Activated T-helper 2 cell treated with anti-CD3 and anti-CD28 coated beads, Interferon-gamma antibody, Interleukin-2, Interleukin-4, amounts not matched to agents 10 μg/mL and 5 μg/mL and 100 μg/mL, durations not matched to agents 14 hours and 24 hours and 36 hours (primary cell): ENCODE data around the gene SNX5. TPM values are rescaled to one million over a fixed set of nuclear protein-coding genes. Genes with fewer than 3 reads are reported as not detected.
"Not testable (repeated sequence)": the region's sequence is repeated elsewhere in the genome, so short reads cannot be mapped to it uniquely, and the experiment has no call there.

Experiments
- DNase-seq: peaks from one replicate; pipeline ENCODE4 v3.0.0; 2021; ENCODE audit warnings: low spot score
- H3K27ac Mint-ChIP-seq: one replicate; pipeline ENCODE4 v1.8.0; 2021; ENCODE audit warnings: mixed read lengths
- H3K27me3 Mint-ChIP-seq: one replicate; pipeline ENCODE4 v1.8.0; 2021; ENCODE audit warnings: low read depth, mixed read lengths
- H3K36me3 Mint-ChIP-seq: one replicate; pipeline ENCODE4 v1.8.0; 2021; ENCODE audit warnings: low read depth, mixed read lengths
- H3K4me1 Mint-ChIP-seq: one replicate; pipeline ENCODE4 v1.8.0; 2021; ENCODE audit warnings: low read depth, mixed read lengths
- H3K4me3 Mint-ChIP-seq: one replicate; pipeline ENCODE4 v1.8.0; 2021; ENCODE audit warnings: low read depth, mild to moderate bottlenecking, moderate library complexity, mixed read lengths
- H3K9me3 Mint-ChIP-seq: one replicate; pipeline ENCODE4 v1.8.0; 2021; ENCODE audit warnings: mixed read lengths
- intact Hi-C: fragments of 100-400 bp; cut with micrococcal nuclease; formaldehyde crosslinking; loops from one replicate; pipeline ENCODE4 v1.15.1; 2023
- total RNA-seq: library from RNA; stranded (reverse); gene quantifications from 2 replicates; pipeline ENCODE4 v1.2.3, GENCODE V29; 2022

Gene SNX5
- total RNA-seq, 1 donor from 2014 or later, result 231 TPM

DNA sequence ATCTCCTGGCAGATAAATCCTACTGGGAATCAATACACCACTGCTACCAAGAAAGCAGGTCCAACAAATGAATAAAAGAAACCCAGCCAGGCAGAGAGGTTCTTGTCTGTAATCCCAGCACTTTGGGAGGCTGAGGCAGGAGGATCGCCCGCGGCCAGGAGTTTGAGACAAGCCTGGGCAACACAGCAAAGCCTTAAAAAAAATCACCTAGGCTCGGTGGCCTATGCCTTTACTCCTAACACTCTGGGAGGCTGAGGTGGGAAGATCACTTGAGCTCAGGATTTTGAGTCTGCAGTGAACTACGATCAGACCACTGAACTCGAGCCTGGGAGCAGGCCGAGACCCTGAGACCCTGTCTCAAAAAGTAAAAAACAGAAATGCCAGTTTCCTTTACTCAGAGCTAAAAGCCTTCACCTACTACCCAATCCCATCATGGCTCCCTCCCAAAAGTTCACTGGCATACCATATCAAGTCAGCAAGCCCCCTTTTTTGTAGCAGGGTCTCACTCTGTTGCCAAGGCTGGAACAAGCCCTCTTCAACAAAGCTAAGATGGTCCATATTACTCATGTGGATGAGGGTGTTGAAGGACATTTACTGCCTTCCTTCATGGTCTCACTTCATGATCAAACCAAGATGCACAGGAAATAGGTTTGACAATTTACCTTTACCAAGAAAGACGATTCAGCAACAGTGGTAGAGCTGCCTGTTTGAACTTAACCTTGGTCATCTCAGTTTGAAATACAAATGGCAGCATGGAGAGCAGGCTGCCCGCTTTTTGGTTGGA is 5.3 kb downstream of the SNX5 start:
- intact Hi-C loops, result loop anchor here (10.0 kb wide), 2 partner anchors 429 to 1389 kb away; partner anchors contain the start of genes BFSP1 and KIF16B
- H3K27ac Mint-ChIP-seq, result peak overlapping the region; percentile 91
- no peak for DNase-seq
- no peaks in the 10 kb centered on the region for H3K27me3 Mint-ChIP-seq
- peaks cover 90% of the 10 kb centered on the region for H3K36me3 Mint-ChIP-seq
- H3K9me3 Mint-ChIP-seq, result no peaks in the 10 kb centered on the region
- H3K4me1 Mint-ChIP-seq, result peaks cover 59% of the 10 kb centered on the region
- H3K4me3 Mint-ChIP-seq, result peak overlapping the region; percentile 96

DNA sequence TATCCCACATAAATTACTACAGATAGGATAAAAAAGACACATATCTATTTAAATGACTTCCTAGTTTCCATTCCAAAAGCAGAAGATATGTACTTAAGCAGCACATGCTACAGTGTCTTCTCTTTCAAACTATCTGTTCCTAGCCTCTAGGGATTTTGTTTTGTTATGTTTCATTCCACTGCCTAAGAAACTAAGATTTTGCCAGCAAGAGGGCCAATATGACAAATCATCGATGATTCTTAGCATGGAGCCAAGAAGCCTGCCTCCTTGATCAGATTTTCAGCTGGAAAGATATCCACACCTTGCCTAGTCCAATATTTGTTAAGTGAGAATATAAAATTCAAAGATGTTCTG is 7.0 kb downstream of the SNX5 start:
- H3K4me1 Mint-ChIP-seq, result peaks cover 70% of the 10 kb centered on the region
- peaks cover 86% of the 10 kb centered on the region for H3K36me3 Mint-ChIP-seq
- no peak for DNase-seq
- peak overlapping the region; percentile 91 for H3K27ac Mint-ChIP-seq
- intact Hi-C loops, result loop anchor here (1.0 to 10.0 kb wide), 4 partner anchors 8 to 1387 kb away; partner anchors contain the start of genes BFSP1, KIF16B and MGME1
- H3K9me3 Mint-ChIP-seq, result no peaks in the 10 kb centered on the region
- no peaks in the 10 kb centered on the region for H3K27me3 Mint-ChIP-seq
- peak overlapping the region; percentile 17 for H3K4me3 Mint-ChIP-seq

DNA sequence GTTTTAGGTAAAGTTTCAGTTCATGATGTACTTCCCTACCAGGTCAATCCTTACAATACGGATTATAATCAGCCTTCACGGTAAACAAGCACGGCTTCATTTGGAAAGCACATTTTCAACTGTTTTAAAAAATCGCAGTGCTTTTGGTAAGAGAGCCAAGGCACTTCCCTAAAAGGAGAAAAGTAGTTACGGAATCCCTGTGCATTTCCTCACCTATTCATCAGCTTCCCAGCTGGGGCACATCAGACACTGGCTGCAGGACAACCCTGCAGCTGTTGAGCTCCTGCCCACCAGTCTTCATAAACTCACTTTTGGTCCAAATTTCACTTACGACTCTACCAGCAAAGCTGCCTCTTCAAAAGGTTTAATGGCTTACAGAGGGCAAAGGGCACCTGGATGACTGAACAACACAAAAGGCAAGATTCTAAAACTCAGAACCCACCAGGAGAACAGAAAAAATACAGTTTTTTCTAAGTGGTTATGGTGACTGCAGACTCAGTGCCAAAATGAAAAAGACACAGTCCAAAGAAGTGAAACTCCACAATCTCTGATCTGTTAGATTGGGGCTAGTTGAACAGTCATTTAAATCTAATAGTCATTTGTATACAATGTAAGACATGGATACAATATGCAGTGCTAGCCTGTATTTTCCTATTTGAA is 7.5 kb downstream of the SNX5 start:
- H3K4me3 Mint-ChIP-seq, result peak overlapping the region; percentile 57
- peaks cover 72% of the 10 kb centered on the region for H3K4me1 Mint-ChIP-seq
- H3K9me3 Mint-ChIP-seq, result no peaks in the 10 kb centered on the region
- DNase-seq, result no peak
- intact Hi-C loops, result loop anchor here (1.0 to 10.0 kb wide), 4 partner anchors 8 to 1386 kb away; partner anchors contain the start of genes BFSP1, KIF16B and MGME1
- peaks cover 85% of the 10 kb centered on the region for H3K36me3 Mint-ChIP-seq
- peak overlapping the region; percentile 91 for H3K27ac Mint-ChIP-seq
- H3K27me3 Mint-ChIP-seq, result no peaks in the 10 kb centered on the region

DNA sequence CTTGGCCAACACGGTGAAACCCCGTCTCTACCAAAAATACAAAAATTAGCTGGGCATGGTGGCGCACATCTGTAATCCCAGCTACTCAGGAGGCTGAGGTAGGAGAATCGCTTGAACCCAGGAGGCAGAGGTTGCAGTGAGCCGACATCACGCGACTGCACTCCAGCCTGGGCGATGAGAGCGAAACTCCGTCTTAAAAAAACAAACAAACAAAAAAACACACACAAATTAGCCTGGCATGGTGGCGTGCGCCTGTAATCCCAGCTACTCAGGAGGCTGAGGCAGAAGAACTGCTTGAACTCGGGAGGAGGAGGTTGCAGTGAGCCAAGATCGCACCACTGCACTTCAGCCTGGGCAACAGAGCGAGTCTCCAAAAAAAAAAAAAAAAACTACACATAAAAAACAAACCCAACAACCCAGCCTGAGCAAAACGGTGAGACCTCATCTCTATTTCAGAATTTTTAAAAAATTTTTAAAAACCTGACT is 8.2 kb downstream of the SNX5 start:
- H3K9me3 Mint-ChIP-seq, DNase-seq, H3K27me3 Mint-ChIP-seq, H3K4me3 Mint-ChIP-seq: not testable (repeated sequence)
- intact Hi-C loops, result loop anchor here (10.0 kb wide), 2 partner anchors 426 to 1386 kb away; partner anchors contain the start of genes BFSP1 and KIF16B
- Mint-ChIP-seq H3K4me1 (peaks cover 78% of the 10 kb centered on the region), H3K27ac (peak overlapping the region; percentile 91), H3K36me3 (peaks cover 85% of the 10 kb centered on the region)

DNA sequence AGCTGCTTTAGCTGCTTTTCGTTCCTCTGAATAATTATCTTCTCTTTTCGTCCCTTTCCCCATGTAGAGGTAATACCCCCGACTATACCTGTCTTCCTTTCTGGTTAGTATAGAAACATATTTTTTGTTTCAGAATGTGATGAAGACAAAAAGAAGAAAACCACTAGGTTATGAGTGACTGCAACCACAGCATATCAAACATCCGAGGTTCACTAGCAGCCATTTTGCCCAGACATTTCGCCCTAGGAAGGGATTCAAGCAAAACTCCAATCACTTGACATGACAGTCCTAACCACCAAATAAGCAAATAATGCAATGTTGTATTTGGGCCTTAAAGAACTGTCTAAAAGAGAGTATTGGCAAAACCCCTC is 9.4 kb downstream of the SNX5 start:
- intact Hi-C loops, result no loop called here
- Mint-ChIP-seq H3K4me1 (peaks cover 79% of the 10 kb centered on the region), H3K36me3 (peaks cover 87% of the 10 kb centered on the region), H3K9me3 (no peaks in the 10 kb centered on the region), H3K27ac (peak overlapping the region; percentile 88), H3K4me3 (peak overlapping the region; percentile 54), H3K27me3 (no peaks in the 10 kb centered on the region)
- DNase-seq, result no peak

DNA sequence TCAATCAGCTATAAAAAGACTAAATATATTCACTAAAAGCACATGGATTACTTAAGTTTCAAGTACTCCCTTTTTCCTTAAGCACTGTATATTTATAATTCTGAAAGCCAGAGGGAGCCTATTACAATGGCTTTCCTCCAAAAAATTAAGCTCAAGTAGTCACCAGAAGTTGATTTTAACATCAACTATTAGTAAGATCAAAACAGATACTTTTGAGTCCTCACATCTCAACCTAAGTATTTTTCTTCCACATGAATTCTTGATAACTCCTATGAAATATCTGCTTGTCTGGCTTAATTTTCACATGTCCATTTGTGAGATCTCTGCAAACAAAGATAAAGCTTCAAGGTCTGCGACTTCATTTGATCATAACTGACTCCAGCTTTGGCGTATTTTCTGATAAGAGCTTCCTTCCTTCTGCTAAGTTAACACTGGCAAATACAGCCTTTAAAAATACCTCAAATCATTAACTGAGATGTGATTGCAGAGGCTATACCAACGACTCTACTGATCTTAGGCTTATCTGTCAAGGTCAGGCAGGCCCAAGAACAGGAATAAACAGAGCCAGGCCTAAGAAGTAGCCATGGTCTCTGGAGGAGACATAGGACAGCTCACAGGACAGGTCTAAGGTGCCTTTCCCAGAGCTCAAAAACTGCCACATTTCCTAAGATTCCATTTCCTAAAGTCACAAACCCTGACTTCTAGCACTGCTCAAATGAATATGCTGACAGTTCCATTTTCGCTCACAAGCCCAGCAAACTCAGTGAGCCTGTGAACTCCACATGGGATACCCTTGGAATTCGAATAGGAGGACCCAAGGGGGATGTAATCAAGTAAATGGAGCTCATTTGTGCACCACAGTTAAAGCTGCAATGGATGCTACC is 10.0 kb downstream of the SNX5 start:
- peak overlapping the region; percentile 1 for H3K4me3 Mint-ChIP-seq

DNA sequence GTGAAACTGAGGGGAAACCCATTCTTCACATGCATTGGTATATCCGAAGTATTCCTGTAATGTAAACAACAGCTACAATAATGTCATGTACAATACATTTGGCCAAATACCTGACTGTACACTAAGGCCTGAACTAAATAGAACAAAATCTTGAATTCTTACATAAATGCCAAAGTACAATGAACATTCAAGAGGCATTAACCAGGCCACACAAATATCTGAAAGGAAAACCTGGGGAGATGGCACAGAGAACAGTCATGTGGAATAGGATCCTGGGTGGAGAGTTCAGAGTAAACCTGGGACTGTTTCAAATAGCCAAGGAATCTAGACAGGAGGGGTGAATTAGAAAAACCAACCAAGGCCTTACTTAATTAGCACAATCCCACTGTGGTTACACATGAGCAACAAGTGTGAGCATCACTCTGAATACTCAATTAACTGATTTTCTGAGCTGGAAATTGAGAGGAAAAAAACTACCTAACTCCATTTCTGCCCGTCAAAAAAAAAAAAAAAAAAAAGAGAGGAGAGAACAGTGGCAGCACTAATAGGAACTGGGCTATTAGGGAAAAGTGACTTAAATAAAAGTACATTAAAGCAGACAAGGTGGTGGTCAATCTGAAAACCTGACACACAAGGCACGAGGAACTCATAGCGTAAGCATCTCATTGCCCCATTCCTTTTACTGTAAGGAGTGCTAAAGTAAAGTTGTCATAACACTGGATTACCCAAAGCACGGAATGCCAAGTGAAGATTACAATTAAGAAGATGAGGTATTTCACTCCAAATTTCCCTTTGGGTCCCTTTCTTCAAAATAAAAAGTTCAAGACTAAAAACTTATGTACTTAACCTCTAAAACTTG is 10.9 kb downstream of the SNX5 start:
- Mint-ChIP-seq H3K27me3 (no peaks in the 10 kb centered on the region), H3K4me1 (peaks cover 73% of the 10 kb centered on the region), H3K27ac (peak overlapping the region; percentile 26), H3K4me3 (no peak overlapping the region), H3K36me3 (peaks cover 87% of the 10 kb centered on the region), H3K9me3 (no peaks in the 10 kb centered on the region)
- DNase-seq, result no peak
- intact Hi-C loops, result no loop called here

More for the DNA sequence above, 10.0 kb downstream of the SNX5 start:
- Mint-ChIP-seq H3K27me3 (no peaks in the 10 kb centered on the region), H3K27ac (peak overlapping the region; percentile 88), H3K36me3 (peaks cover 87% of the 10 kb centered on the region), H3K4me1 (peaks cover 78% of the 10 kb centered on the region), H3K9me3 (no peaks in the 10 kb centered on the region)
- DNase-seq, result no peak
- intact Hi-C loops, result no loop called here

DNA sequence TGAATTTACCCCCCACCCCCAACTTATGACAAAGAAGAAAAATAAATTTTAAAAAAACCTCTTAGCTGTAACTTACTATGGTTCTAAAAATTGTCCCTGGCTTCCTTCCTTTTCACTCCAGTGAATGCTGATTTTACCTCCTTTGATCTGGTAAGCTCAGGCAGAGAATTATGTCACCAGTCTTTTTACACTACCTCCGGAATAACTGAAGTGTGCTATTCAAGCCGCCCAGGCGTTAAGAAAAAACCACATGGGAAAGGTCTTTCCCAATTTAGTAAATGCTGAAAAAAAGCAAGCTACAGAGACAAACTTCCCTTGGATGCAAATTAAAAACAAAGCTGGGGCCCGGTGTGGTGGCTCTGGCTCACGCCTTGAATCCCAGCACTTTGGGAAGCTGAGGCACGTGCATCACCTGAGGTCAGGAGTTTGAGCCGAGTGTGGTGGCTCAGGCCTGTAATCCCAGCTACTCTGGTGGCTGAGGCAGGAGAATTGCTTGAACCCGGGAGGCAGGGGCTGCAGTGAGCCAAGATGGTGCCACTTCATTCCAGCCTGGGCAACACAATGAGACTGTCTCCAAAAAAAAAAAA is 12.4 kb downstream of the SNX5 start:
- Mint-ChIP-seq H3K27me3 (no peaks in the 10 kb centered on the region), H3K36me3 (peaks cover 88% of the 10 kb centered on the region), H3K4me1 (peaks cover 62% of the 10 kb centered on the region), H3K4me3 (peak overlapping the region; percentile 37), H3K9me3 (no peaks in the 10 kb centered on the region), H3K27ac (peak overlapping the region; percentile 86)
- no peak for DNase-seq
- intact Hi-C loops, result no loop called here

DNA sequence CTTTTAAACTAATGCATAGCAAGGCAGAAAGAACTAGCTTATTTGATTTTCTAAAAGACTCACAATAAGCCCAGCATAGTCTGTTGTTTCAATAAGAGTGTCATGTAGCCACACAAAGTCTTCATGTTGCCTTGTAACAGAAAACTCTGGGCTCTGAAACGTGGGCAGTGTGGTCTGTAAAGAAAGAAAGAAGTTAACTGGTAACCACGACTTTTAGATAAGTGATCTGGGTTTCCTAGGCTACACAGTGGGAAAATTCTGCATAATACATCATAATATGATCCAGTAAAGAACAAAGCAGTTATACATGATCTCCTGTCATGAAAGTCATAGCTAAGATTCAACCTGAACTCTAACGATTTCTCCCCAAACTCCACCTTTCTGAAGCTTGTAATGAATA is 13.3 kb downstream of the SNX5 start:
- no peak for DNase-seq
- Mint-ChIP-seq H3K27me3 (no peaks in the 10 kb centered on the region), H3K4me3 (no peak overlapping the region), H3K36me3 (peaks cover 88% of the 10 kb centered on the region), H3K4me1 (peaks cover 62% of the 10 kb centered on the region), H3K27ac (peak overlapping the region; percentile 86), H3K9me3 (no peaks in the 10 kb centered on the region)
- intact Hi-C loops, result loop anchor here (1.0 kb wide), 1 partner anchor 10 kb away; no protein-coding TSS in a partner anchor

DNA sequence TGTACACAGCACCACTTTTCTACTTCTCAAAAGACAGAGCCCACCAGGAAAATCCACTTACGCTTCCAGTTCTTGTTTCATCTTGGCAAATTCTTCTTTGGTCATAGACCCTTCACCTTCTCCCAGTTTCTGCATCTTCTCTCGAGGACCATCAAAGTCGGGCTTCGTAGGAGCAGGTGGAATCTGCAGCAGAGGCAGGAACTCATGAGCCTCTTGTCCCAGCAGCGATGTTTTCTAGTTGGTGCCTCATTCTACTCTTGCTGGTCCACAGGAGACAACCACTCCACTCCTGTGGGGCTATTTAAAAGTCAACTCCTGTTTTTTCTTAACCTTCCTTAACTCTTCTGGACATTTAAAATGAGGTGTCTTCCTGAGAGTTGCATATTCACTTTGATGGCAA is 14.7 kb downstream of the SNX5 start:
- Mint-ChIP-seq H3K9me3 (no peaks in the 10 kb centered on the region), H3K27ac (peak overlapping the region; percentile 51), H3K36me3 (peaks cover 91% of the 10 kb centered on the region), H3K27me3 (no peaks in the 10 kb centered on the region), H3K4me3 (no peak overlapping the region), H3K4me1 (peaks cover 52% of the 10 kb centered on the region)
- intact Hi-C loops, result no loop called here
- DNase-seq, result no peak
